Tibial nerve (tissue), 4 donors: ENCODE results near the gene GFM2.

Source experiments
- CTCF ChIP-seq, 5 experiments: fragments of 200-600 bp in 3 of 5; fragments of 450-650 bp in 2 of 5; sonication (generic) in 3 of 5; IDR thresholded peaks; one replicate each; pipeline ENCODE4 v1.5.1; 2016 to 2019; ENCODE audit warnings: antibody characterized with exemption in 5 of 5, mild to moderate bottlenecking in 3 of 5, moderate library complexity in 2 of 5
- EP300 ChIP-seq, 2 donors: sonication (generic); formaldehyde crosslinking; IDR thresholded peaks; one replicate each; pipeline ENCODE4 v1.6.1; 2017; ENCODE audit warnings: antibody characterized with exemption in 2 of 2, mild to moderate bottlenecking in 1 of 2

- TF ChIP-seq CTCF (IDR thresholded peaks at IDR 0.05) (no peak), EP300 (IDR thresholded peaks at IDR 0.05) (no peak)
These were observed 34.3 kb upstream of the GFM2 start for GRCh38 chr5:74801197-74801596.
